Measurements from ENCODE around the gene ZNF580. TPM values are rescaled to one million over a fixed set of nuclear protein-coding genes. Genes with fewer than 3 reads are reported as not detected.

ZNF580 gene
- total RNA-seq, 1 donor, result 6.5 TPM

DNA sequence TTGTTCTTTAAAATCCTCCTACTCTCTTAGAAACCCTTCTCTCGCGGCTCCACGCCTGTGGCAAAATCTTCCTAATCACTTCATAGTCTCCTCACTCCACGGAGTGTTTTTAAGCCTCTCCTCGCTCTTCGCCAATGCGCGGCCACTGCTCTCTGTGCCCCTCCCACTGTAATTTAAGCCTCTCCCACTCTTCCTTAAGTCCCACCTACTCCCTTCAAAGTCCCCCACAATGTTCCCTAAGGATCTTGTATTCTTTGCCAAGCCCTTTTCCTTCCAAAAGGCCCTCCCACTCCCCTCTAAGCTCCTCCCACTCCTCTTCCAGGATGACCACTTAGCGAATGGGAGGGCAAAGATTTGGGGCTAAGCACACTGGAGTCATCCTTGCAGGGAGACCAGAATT lies 42.8 kb upstream of the ZNF580 start:
- no peaks in the 10 kb centered on the region for H3K27me3 ChIP-seq (ENCODE audit: insufficient read depth, low read length)
- H3K4me3 ChIP-seq (ENCODE audit: insufficient read depth, low read length), result no peak overlapping the region
- peaks cover 4% of the 10 kb centered on the region for H4K20me1 ChIP-seq (ENCODE audit: insufficient read depth, low read length)
- no peak overlapping the region for H2AFZ ChIP-seq (ENCODE audit: low read length)
- H3K4me2 ChIP-seq (ENCODE audit: insufficient read depth, low read length), result no peak overlapping the region
- peaks cover 9% of the 10 kb centered on the region for H3K79me2 ChIP-seq (ENCODE audit: insufficient read depth, low read length)
- no peaks in the 10 kb centered on the region for H3K9me3 ChIP-seq (ENCODE audit: low read depth, low read length)
- DNase-seq (ENCODE audit: insufficient read length, low spot score, missing footprints), result no peak
- H3K36me3 ChIP-seq (ENCODE audit: insufficient read depth, low read length), result peaks cover 21% of the 10 kb centered on the region
- peaks cover 7% of the 10 kb centered on the region for H3K4me1 ChIP-seq (ENCODE audit: insufficient read depth, low read length)
- H3K27ac ChIP-seq (ENCODE audit: low read depth, low read length), result no peak overlapping the region
- TF ChIP-seq, protein P1, sequence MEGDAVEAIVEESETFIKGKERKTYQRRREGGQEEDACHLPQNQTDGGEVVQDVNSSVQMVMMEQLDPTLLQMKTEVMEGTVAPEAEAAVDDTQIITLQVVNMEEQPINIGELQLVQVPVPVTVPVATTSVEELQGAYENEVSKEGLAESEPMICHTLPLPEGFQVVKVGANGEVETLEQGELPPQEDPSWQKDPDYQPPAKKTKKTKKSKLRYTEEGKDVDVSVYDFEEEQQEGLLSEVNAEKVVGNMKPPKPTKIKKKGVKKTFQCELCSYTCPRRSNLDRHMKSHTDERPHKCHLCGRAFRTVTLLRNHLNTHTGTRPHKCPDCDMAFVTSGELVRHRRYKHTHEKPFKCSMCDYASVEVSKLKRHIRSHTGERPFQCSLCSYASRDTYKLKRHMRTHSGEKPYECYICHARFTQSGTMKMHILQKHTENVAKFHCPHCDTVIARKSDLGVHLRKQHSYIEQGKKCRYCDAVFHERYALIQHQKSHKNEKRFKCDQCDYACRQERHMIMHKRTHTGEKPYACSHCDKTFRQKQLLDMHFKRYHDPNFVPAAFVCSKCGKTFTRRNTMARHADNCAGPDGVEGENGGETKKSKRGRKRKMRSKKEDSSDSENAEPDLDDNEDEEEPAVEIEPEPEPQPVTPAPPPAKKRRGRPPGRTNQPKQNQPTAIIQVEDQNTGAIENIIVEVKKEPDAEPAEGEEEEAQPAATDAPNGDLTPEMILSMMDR (IDR thresholded peaks at IDR 0.05; ENCODE audit: extremely low read depth, low read depth, low read length), result no peak

DNA sequence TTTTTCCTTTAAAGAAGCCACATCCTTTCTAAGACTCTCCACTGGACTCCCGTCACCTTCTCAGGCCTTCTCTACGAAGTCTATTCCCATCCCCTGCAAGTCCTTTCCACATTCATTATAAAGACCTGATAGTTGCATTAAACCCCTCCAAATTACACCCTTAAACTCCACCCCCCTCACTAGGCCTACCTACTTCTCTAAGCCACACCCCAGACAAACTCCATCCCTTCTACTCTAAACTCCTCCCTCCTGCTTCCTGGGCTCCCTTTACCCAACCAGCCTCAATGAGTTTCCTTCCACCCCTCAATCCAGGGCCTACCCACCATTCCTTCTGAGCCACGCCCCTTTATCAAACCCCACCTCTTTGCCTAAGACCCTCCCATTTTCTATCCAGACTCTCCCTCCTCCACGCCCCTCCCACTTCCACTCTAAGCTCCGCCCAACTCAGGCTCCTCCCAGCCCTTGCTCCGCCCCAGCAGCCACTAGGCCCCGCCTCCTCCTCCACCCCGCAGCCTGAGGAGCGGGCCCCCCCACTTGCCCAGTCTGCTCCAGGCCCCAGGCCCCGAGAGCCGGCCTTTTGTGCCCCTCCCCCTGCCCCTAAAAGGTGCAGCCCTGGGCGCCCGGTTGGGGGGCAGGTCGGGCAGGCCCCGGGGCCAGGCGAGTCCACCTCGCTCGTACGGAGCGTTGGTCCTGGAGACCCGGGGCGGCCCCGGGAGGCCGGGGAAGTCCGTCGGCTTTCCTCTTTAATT lies 41.9 kb upstream of the ZNF580 start:
- DNase-seq (ENCODE audit: insufficient read length, low spot score, missing footprints), result peak; percentile 99
- peaks cover 7% of the 10 kb centered on the region for H3K4me1 ChIP-seq (ENCODE audit: insufficient read depth, low read length)
- TF ChIP-seq, protein P1 (IDR thresholded peaks at IDR 0.05; ENCODE audit: extremely low read depth, low read depth, low read length), result no peak
- no peaks in the 10 kb centered on the region for H3K27me3 ChIP-seq (ENCODE audit: insufficient read depth, low read length)
- H3K36me3 ChIP-seq (ENCODE audit: insufficient read depth, low read length), result peaks cover 21% of the 10 kb centered on the region
- peaks cover 9% of the 10 kb centered on the region for H3K79me2 ChIP-seq (ENCODE audit: insufficient read depth, low read length)
- peak overlapping the region; percentile 87 for H3K4me3 ChIP-seq (ENCODE audit: insufficient read depth, low read length)
- peaks cover 4% of the 10 kb centered on the region for H4K20me1 ChIP-seq (ENCODE audit: insufficient read depth, low read length)
- peak overlapping the region; percentile 87 for H3K4me2 ChIP-seq (ENCODE audit: insufficient read depth, low read length)
- H2AFZ ChIP-seq (ENCODE audit: low read length), result no peak overlapping the region
- no peaks in the 10 kb centered on the region for H3K9me3 ChIP-seq (ENCODE audit: low read depth, low read length)
- peak overlapping the region; percentile 92 for H3K27ac ChIP-seq (ENCODE audit: low read depth, low read length)

GRCh38 chr19:55599468-55599841 lies 41.3 kb upstream of the ZNF580 start, which contains the start of gene FIZ1:
Gene FIZ1, minus strand, starts transcription at chr19:55599517. Its CDS starts 1,652 bp downstream, at chr19:55597865.
- no peaks in the 10 kb centered on the region for H3K27me3 ChIP-seq (ENCODE audit: insufficient read depth, low read length)
- H3K79me2 ChIP-seq (ENCODE audit: insufficient read depth, low read length), result peaks cover 9% of the 10 kb centered on the region
- H4K20me1 ChIP-seq (ENCODE audit: insufficient read depth, low read length), result peaks cover 4% of the 10 kb centered on the region
- H2AFZ ChIP-seq (ENCODE audit: low read length), result peak within 1 kb of the TSS; percentile 90
- H3K9me3 ChIP-seq (ENCODE audit: low read depth, low read length), result no peaks in the 10 kb centered on the region
- peak within 1 kb of the TSS; percentile 87 for H3K4me2 ChIP-seq (ENCODE audit: insufficient read depth, low read length)
- H3K27ac ChIP-seq (ENCODE audit: low read depth, low read length), result peak within 1 kb of the TSS; percentile 92
- H3K4me3 ChIP-seq (ENCODE audit: insufficient read depth, low read length), result peak within 1 kb of the TSS; percentile 87
- peaks cover 7% of the 10 kb centered on the region for H3K4me1 ChIP-seq (ENCODE audit: insufficient read depth, low read length)
- TF ChIP-seq, protein P1 (IDR thresholded peaks at IDR 0.05; ENCODE audit: extremely low read depth, low read depth, low read length), result no peak
- DNase-seq (ENCODE audit: insufficient read length, low spot score, missing footprints), result peak; percentile 100
- H3K36me3 ChIP-seq (ENCODE audit: insufficient read depth, low read length), result peaks cover 21% of the 10 kb centered on the region

GRCh38 chr19:55599842-55600661 lies 40.8 kb upstream of the ZNF580 start, which contains the start of gene ZNF524:
Gene ZNF524, plus strand, starts transcription at chr19:55600288. Its CDS starts 1,825 bp downstream, at chr19:55602113.
- no peaks in the 10 kb centered on the region for H3K27me3 ChIP-seq (ENCODE audit: insufficient read depth, low read length)
- peaks cover 9% of the 10 kb centered on the region for H3K79me2 ChIP-seq (ENCODE audit: insufficient read depth, low read length)
- H3K27ac ChIP-seq (ENCODE audit: low read depth, low read length), result peak within 1 kb of the TSS; percentile 92
- H3K9me3 ChIP-seq (ENCODE audit: low read depth, low read length), result no peaks in the 10 kb centered on the region
- H2AFZ ChIP-seq (ENCODE audit: low read length), result peak within 1 kb of the TSS; percentile 90
- TF ChIP-seq, protein P1 (IDR thresholded peaks at IDR 0.05; ENCODE audit: extremely low read depth, low read depth, low read length), result no peak
- peak within 1 kb of the TSS; percentile 87 for H3K4me2 ChIP-seq (ENCODE audit: insufficient read depth, low read length)
- peaks cover 4% of the 10 kb centered on the region for H4K20me1 ChIP-seq (ENCODE audit: insufficient read depth, low read length)
- H3K4me3 ChIP-seq (ENCODE audit: insufficient read depth, low read length), result peak within 1 kb of the TSS; percentile 87
- DNase-seq (ENCODE audit: insufficient read length, low spot score, missing footprints), result peak; percentile 99
- peaks cover 11% of the 10 kb centered on the region for H3K4me1 ChIP-seq (ENCODE audit: insufficient read depth, low read length)
- H3K36me3 ChIP-seq (ENCODE audit: insufficient read depth, low read length), result peaks cover 16% of the 10 kb centered on the region
